Mesenchymal stem cell (in vitro differentiated cells and primary cell): ENCODE measurements around the gene UFC1.

Experiments
- DNase-seq: peaks from one replicate; pipeline ENCODE4 v3.0.0-alpha.2; 2013
- H2AFZ ChIP-seq: one replicate; pipeline ENCODE4 v1.6.1; 2013; ENCODE audit warnings: low read depth, mild to moderate bottlenecking, control low read depth, inconsistent platforms, low read length, moderate library complexity
- H2AK5ac ChIP-seq: 2 replicates; pipeline ENCODE4 v1.6.1; 2013; ENCODE audit warnings: low read length, moderate library complexity, mild to moderate bottlenecking, inconsistent platforms; ENCODE audit not compliant: severe bottlenecking
- H2BK120ac ChIP-seq: one replicate; pipeline ENCODE4 v1.6.1; 2013; ENCODE audit warnings: low read depth, mild to moderate bottlenecking, inconsistent platforms, low read length, moderate library complexity
- H2BK12ac ChIP-seq, 2 experiments: one replicate each; pipeline ENCODE4 v1.6.1; 2013; ENCODE audit warnings: inconsistent platforms in 2 of 2, low read length in 2 of 2, mild to moderate bottlenecking in 2 of 2, moderate library complexity in 2 of 2, control low read depth in 1 of 2
- H2BK15ac ChIP-seq: one replicate; pipeline ENCODE4 v1.6.1; 2013; ENCODE audit warnings: mild to moderate bottlenecking, low read depth, inconsistent platforms; ENCODE audit not compliant: poor library complexity, severe bottlenecking
- H2BK5ac ChIP-seq: 2 replicates; pipeline ENCODE4 v1.6.1; 2013; ENCODE audit warnings: low read depth, mild to moderate bottlenecking, low read length, control low read depth, inconsistent platforms; ENCODE audit not compliant: poor library complexity, severe bottlenecking
- H3K14ac ChIP-seq, 2 experiments: one replicate each; pipeline ENCODE4 v1.6.1; 2013; ENCODE audit warnings: inconsistent platforms in 2 of 2, low read length in 2 of 2, control low read depth in 1 of 2, mild to moderate bottlenecking in 1 of 2, moderate library complexity in 1 of 2
- H3K18ac ChIP-seq, 2 experiments: one replicate each; pipeline ENCODE4 v1.6.1; 2013; ENCODE audit warnings: inconsistent platforms in 2 of 2, low read length in 2 of 2, control low read depth in 1 of 2, low read depth in 1 of 2, mild to moderate bottlenecking in 1 of 2
- H3K23ac ChIP-seq, 2 experiments: one replicate each; pipeline ENCODE4 v1.6.1; 2013; ENCODE audit warnings: inconsistent platforms in 2 of 2, low read length in 2 of 2, mild to moderate bottlenecking in 2 of 2, moderate library complexity in 2 of 2, control low read depth in 1 of 2
- H3K27ac ChIP-seq: 2 replicates; pipeline ENCODE4 v1.5.1; 2013; ENCODE audit warnings: mild to moderate bottlenecking, moderate library complexity, low read length, control low read depth, inconsistent platforms; ENCODE audit not compliant: poor library complexity, severe bottlenecking
- H3K27me3 ChIP-seq, 2 experiments: 2 replicates each; pipeline versions ENCODE4 v1.6.1 to v1.7.0; 2013; ENCODE audit warnings: low read length in 2 of 2, mild to moderate bottlenecking in 2 of 2, moderate library complexity in 2 of 2, control low read depth in 1 of 2, inconsistent platforms in 1 of 2; ENCODE audit not compliant: control insufficient read depth in 1 of 2, insufficient read depth in 1 of 2
- H3K36me3 ChIP-seq, 2 experiments: 2 replicates each; pipeline versions ENCODE4 v1.6.1 to v1.7.0; 2013; ENCODE audit warnings: low read length in 2 of 2, control low read depth in 1 of 2, inconsistent platforms in 1 of 2, low read depth in 1 of 2, mild to moderate bottlenecking in 1 of 2; ENCODE audit not compliant: insufficient read depth in 2 of 2, control insufficient read depth in 1 of 2
- H3K4ac ChIP-seq, 2 experiments: one replicate each; pipeline ENCODE4 v1.6.1; 2013; ENCODE audit warnings: inconsistent platforms in 2 of 2, low read length in 2 of 2, mild to moderate bottlenecking in 2 of 2, moderate library complexity in 2 of 2, control low read depth in 1 of 2, low read depth in 1 of 2
- H3K4me1 ChIP-seq: 2 replicates; pipeline ENCODE4 v1.6.1; 2013; ENCODE audit warnings: low read depth, low read length, control low read depth; ENCODE audit not compliant: control insufficient read depth, insufficient read depth
- H3K4me2 ChIP-seq: 2 replicates; pipeline ENCODE4 v1.6.1; 2013; ENCODE audit warnings: low read length, mild to moderate bottlenecking, inconsistent platforms; ENCODE audit not compliant: poor library complexity, severe bottlenecking
- H3K4me3 ChIP-seq, 2 experiments: 2 replicates each; pipeline versions ENCODE4 v1.5.1 to v1.7.0; 2013; ENCODE audit warnings: low read length in 2 of 2, mild to moderate bottlenecking in 2 of 2, control low read depth in 1 of 2, low read depth in 1 of 2; ENCODE audit not compliant: insufficient read depth in 1 of 2
- H3K79me1 ChIP-seq: replicated peaks from 2 replicates; pipeline ENCODE4 v1.6.1; 2013; ENCODE audit warnings: mild to moderate bottlenecking, control low read depth, low read length, inconsistent platforms; ENCODE audit not compliant: poor library complexity, severe bottlenecking
- H3K9ac ChIP-seq: 2 replicates; pipeline ENCODE4 v1.7.0; 2013; ENCODE audit warnings: mild to moderate bottlenecking, low read length, moderate library complexity
- H3K9me3 ChIP-seq: 2 replicates; pipeline ENCODE4 v1.7.0; 2013; ENCODE audit warnings: mild to moderate bottlenecking, low read length; ENCODE audit not compliant: control insufficient read depth
- H4K8ac ChIP-seq: one replicate; pipeline ENCODE4 v1.6.1; 2013; ENCODE audit warnings: inconsistent platforms, mild to moderate bottlenecking, low read length, moderate library complexity
- H4K91ac ChIP-seq: one replicate; pipeline ENCODE4 v1.6.1; 2013; ENCODE audit warnings: mild to moderate bottlenecking, low read length, inconsistent platforms
- WGBS: methylation state at CpG from one replicate; pipeline ENCODE4 v1.1.7; 2013; ENCODE audit warnings: mixed read lengths; 5-methylcytosine and 5-hydroxymethylcytosine counted together

Gene UFC1

DNA sequence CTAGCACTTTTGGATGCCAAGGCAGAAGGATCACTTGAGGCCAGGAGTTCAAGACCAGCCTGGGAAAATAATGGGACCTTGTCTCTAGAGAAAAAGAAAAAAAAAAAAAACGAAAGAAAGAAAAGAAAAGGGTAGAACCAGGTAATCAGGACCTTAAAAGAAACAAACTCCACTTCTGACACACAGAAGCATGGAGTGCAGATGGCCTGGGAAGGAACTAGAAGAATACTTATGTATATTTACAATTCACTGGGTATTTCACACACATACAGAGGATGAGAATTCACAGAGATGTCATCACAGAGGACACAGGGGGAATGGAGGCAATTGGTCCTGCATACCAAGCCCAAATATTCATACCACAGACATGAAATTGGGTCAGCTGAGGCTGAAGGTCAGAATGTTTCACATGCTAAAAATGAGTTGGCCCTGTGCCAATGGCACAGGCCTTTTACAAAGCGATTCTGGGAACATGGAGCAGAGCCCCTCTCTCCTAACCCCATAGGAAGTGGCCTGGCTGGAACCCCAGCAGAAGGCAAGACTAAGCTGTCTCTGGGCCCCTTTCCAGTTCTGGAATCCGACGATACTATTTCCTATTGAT lies 19.1 kb downstream of the UFC1 start:
- WGBS: 40% methylated on average over 3 of the region's 4 CpGs
- no peak overlapping the region for H2BK15ac ChIP-seq
- no peak overlapping the region for H4K8ac ChIP-seq
- no peak overlapping the region for H3K14ac ChIP-seq
- peaks cover 49% of the 10 kb centered on the region for H3K79me1 ChIP-seq
- no peak overlapping the region for H2AK5ac ChIP-seq
- no peak overlapping the region for H4K91ac ChIP-seq
- peak; percentile 70 for DNase-seq
- no peak overlapping the region for H3K4me2 ChIP-seq
- peaks cover 20% of the 10 kb centered on the region for H3K4me1 ChIP-seq
- H3K9ac ChIP-seq: peak overlapping the region; percentile 57
- no peaks in the 10 kb centered on the region for H3K9me3 ChIP-seq
- H3K27me3 ChIP-seq: no peaks in the 10 kb centered on the region
- no peak overlapping the region for H3K4ac ChIP-seq
- H3K4me3 ChIP-seq: no peak overlapping the region
- H2BK120ac ChIP-seq: no peak overlapping the region
- H2AFZ ChIP-seq: no peak overlapping the region
- no peak overlapping the region for H2BK12ac ChIP-seq
- no peak overlapping the region for H3K18ac ChIP-seq
- H3K36me3 ChIP-seq: peaks cover 65% of the 10 kb centered on the region in 2 experiments
- H3K27ac ChIP-seq: no peak overlapping the region
- H2BK5ac ChIP-seq: no peak overlapping the region
- no peak overlapping the region for H3K23ac ChIP-seq

DNA sequence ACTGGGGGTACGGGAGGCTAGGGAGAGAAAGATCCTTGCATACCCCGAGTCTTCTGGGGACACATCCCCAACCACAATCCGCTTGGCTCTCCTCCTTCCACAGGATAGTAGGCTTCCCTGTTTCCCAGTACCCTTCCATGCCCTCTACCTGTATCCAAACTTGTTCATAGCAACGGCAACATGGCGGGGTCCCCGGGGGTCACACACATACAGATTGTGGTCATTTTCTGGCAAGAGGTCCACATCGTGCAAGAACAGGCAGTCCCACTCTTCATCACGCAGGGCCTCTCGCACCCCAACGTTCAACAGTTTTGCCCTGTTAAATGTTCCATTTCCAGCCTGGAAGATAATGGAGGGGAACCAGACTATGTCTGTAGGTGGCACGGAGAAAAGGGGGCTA lies 19.9 kb downstream of the UFC1 start:
- H2BK12ac ChIP-seq: no peak overlapping the region
- DNase-seq: no peak
- H2AK5ac ChIP-seq: no peak overlapping the region
- no peak overlapping the region for H3K4me3 ChIP-seq
- H2BK120ac ChIP-seq: no peak overlapping the region
- peaks cover 61 to 62% of the 10 kb centered on the region in 2 experiments for H3K36me3 ChIP-seq
- H3K27ac ChIP-seq: no peak overlapping the region
- H4K91ac ChIP-seq: no peak overlapping the region
- no peaks in the 10 kb centered on the region for H3K27me3 ChIP-seq
- H2AFZ ChIP-seq: no peak overlapping the region
- no peak overlapping the region for H2BK5ac ChIP-seq
- H3K4me2 ChIP-seq: no peak overlapping the region
- no peak overlapping the region for H4K8ac ChIP-seq
- no peak overlapping the region for H3K4ac ChIP-seq
- H3K4me1 ChIP-seq: peaks cover 19% of the 10 kb centered on the region
- no peaks in the 10 kb centered on the region for H3K9me3 ChIP-seq
- H3K18ac ChIP-seq: no peak overlapping the region
- no peak overlapping the region for H3K14ac ChIP-seq
- H3K23ac ChIP-seq: no peak overlapping the region
- 99% methylated on average over 11 of the region's 11 CpGs for WGBS
- no peak overlapping the region for H2BK15ac ChIP-seq
- peak overlapping the region; percentile 44 for H3K9ac ChIP-seq
- peaks cover 44% of the 10 kb centered on the region for H3K79me1 ChIP-seq

DNA sequence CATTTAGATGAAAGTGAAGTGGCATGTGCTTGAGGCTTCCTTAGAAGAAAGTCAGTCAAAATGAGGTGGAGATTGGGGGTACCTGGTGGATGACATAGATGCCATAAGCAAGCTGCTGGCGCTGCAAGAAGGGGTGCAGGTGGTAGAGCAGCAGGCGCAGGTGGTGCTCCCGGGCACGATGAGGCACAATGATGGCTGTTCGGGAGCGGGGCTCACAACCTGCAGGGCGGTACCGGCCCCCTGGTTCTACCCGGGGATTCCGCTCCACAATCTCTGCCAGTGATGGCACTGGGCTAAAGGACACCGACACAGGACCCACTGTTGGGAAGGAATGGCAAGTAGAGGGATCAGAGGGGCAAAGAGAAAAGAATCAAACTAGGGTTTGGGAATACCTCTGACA lies 21.1 kb downstream of the UFC1 start:
- Histone ChIP-seq H2AK5ac (no peak overlapping the region), H3K4ac (no peak overlapping the region), H2BK12ac (no peak overlapping the region), H2BK120ac (no peak overlapping the region), H2BK5ac (no peak overlapping the region), H4K91ac (no peak overlapping the region), H3K23ac (no peak overlapping the region), H3K9me3 (no peaks in the 10 kb centered on the region), H3K27ac (no peak overlapping the region), H2BK15ac (no peak overlapping the region), H3K36me3 (peaks cover 50% of the 10 kb centered on the region in 2 experiments), H2AFZ (no peak overlapping the region), H3K27me3 (no peaks in the 10 kb centered on the region), H4K8ac (no peak overlapping the region), H3K4me1 (peaks cover 19% of the 10 kb centered on the region), H3K79me1 (peaks cover 37% of the 10 kb centered on the region), H3K9ac (no peak overlapping the region), H3K4me3 (no peak overlapping the region), H3K18ac (no peak overlapping the region), H3K14ac (no peak overlapping the region), H3K4me2 (no peak overlapping the region)
- no peak for DNase-seq
- WGBS: 98% methylated on average over 11 of the region's 11 CpGs

DNA sequence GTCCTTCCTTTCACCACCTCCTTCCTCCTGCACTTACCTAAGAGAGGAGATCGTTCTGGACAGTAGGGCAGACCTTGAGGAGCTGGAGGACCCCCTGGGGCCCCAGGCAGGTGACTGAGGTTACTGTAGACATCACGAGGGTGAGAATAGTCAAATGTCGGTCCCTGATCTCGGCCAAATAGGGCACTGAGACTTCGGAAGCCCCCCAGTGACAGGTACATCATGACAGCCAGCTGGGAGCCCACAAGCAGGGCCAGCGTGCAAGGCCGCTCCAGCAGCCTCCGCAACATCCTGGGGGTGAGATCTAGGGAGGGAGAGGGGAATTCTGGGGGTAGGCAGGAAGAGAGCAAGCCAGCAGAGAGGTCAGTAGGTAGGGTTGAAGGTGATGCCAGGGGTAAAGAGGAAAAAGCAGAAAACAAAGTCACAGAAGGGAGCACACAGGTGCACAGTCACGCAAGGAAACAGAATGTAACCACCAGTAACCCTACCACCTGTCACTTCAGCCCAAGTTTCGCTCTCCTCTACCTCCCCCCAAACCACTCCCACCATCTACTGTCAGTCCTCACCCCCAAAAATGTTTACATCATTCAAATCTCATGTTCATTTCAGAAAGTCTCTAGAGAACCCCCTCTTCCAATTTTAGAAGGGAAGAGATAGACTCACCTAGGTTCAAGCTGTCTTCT lies 22.1 kb downstream of the UFC1 start:
- peaks cover 41 to 42% of the 10 kb centered on the region in 2 experiments for H3K36me3 ChIP-seq
- no peak for DNase-seq
- peak overlapping the region; percentile 96 for H3K9ac ChIP-seq
- H3K18ac ChIP-seq: no peak overlapping the region
- peak overlapping the region in 1 of 2 experiments; percentile 97 for H3K4me3 ChIP-seq
- H3K4me1 ChIP-seq: peaks cover 19% of the 10 kb centered on the region
- no peak overlapping the region for H2BK5ac ChIP-seq
- no peak overlapping the region for H3K4ac ChIP-seq
- 93% methylated on average over 10 of the region's 10 CpGs for WGBS
- H3K79me1 ChIP-seq: peaks cover 32% of the 10 kb centered on the region
- H4K8ac ChIP-seq: no peak overlapping the region
- no peaks in the 10 kb centered on the region for H3K27me3 ChIP-seq
- H2BK15ac ChIP-seq: no peak overlapping the region
- peak overlapping the region; percentile 95 for H3K4me2 ChIP-seq
- H3K27ac ChIP-seq: no peak overlapping the region
- H2BK12ac ChIP-seq: no peak overlapping the region
- H3K14ac ChIP-seq: no peak overlapping the region
- H2AK5ac ChIP-seq: no peak overlapping the region
- no peak overlapping the region for H3K23ac ChIP-seq
- no peaks in the 10 kb centered on the region for H3K9me3 ChIP-seq
- H4K91ac ChIP-seq: no peak overlapping the region
- H2AFZ ChIP-seq: no peak overlapping the region
- no peak overlapping the region for H2BK120ac ChIP-seq
